ENCODE data around the gene PKD1. TPM values are rescaled to one million over a fixed set of nuclear protein-coding genes. Genes with fewer than 3 reads are reported as not detected.
A peak's percentile ranks its signal among the peaks of the same experiment; 100 is the strongest.

The PKD1 gene
- total and polyA plus RNA-seq, 7 experiments from 2014 or later: 4.9 to 153 (median 97.6) TPM

DNA sequence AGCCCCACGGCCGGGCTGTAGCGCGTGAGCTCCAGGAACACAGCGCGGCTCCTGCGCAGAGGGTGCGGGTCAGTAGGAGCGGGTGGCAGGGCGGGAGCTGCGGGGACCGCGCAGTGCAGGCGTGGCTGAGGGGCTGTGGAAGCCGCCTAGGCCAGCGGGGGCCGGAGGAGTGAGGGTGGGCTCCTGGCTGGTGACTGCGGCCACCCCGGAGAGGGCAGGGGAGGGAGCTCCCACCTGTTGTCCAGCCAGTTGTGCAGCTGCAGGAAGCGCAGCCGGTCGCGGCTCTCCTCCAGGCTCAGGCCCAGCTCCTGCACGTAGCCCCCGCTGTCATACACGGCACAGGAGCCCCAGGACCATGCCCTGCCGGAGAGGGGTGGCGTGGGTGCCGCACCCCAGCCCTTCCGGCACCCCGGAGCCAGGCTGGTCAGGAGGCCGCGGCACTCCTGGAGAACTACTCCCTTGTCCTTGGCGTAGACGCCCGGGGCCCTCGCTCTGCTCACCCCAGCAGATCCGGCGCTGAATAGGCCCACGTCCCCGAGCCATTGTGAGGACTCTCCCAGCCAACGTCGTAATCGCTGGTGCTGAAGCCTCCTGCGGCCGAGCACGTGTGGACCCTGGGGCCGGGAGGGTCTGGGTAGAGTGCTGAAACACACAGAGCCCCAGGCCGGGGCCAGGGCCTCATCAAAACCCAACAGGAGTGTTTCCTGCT lies 44.0 kb downstream of the PKD1 start:
- H3K36me3 ChIP-seq (ENCODE audit: control insufficient read depth in 2 of 3, insufficient read depth in 3 of 3, low read length in 3 of 3): peaks cover 0 to 87% (median 0%) of the 10 kb centered on the region in 3 experiments
- DNase-seq (no peak), ATAC-seq (peak; percentile 4)
- H3K9me3 ChIP-seq (ENCODE audit: control insufficient read depth in 2 of 3, low read length in 3 of 3): no peaks in the 10 kb centered on the region
- no peak overlapping the region for H3K27ac ChIP-seq (ENCODE audit: low read depth, low read length)
- no peaks in the 10 kb centered on the region for H3K9me3 Mint-ChIP-seq
- H3K4me3 ChIP-seq (ENCODE audit: low read length): no peak overlapping the region
- intact Hi-C loops (cut with micrococcal nuclease): no loop called here
- H3K4me1 ChIP-seq (ENCODE audit: control insufficient read depth in 2 of 2, insufficient read depth in 2 of 2, low read length in 2 of 2): no peaks in the 10 kb centered on the region
- no peak overlapping the region for H3K27ac Mint-ChIP-seq
- POLR2A ChIA-PET: no interaction called here
- no peak overlapping the region for H3K4me3 Mint-ChIP-seq
- CTCF ChIA-PET: no interaction called here
- H3K4me1 Mint-ChIP-seq: no peaks in the 10 kb centered on the region
- H3K27me3 ChIP-seq (ENCODE audit: control insufficient read depth in 2 of 2, insufficient read depth in 2 of 2, low read length in 2 of 2): no peaks in the 10 kb centered on the region
- peaks cover 0 to 7% (median 0%) of the 10 kb centered on the region in 5 donors for H3K36me3 Mint-ChIP-seq
- no peaks in the 10 kb centered on the region for H3K27me3 Mint-ChIP-seq

DNA sequence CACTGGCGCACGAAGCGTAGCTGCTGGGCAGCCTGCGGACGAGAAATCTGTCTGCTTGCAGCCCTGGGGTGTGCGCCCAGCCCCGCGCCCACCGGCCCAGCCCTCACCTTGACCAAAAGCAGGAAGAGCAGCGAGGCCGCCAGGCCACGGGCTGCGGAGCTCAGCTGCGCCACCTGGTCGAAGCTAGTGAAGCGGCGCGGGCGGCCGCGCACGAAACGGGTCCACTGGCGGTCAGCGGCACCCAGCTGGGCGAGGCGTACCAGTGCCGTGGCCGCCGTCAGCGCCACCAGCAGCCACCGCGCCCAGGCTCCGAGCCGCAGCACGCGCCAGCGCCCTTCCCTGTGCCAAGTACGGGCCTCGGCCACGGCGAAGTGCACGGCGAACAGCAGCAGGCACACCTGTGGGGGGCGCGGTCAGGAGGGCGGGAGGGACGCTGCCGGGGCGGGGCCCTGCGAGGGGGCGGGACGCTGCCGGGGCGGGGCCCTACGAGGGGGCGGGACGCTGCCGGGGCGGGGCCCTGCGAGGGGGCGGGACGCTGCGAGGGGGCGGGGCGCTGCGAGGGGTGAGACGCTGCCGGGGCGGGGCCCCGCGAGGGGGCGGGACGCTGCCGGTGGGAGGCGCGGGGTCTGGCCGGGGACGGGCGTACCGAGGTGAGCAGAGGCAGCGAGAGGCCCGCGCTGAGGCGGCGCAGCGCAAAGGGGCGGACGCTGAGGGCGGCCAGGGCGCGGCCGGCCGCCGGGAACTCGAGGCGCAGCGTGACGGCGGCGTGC lies 44.7 kb downstream of the PKD1 start:
- no peaks in the 10 kb centered on the region for H3K9me3 Mint-ChIP-seq
- peaks cover 0 to 6% (median 0%) of the 10 kb centered on the region in 5 donors for H3K36me3 Mint-ChIP-seq
- Histone ChIP-seq H3K4me3 (ENCODE audit: low read length) (no peak overlapping the region), H3K36me3 (ENCODE audit: control insufficient read depth in 2 of 3, insufficient read depth in 3 of 3, low read length in 3 of 3) (peaks cover 0 to 91% (median 0%) of the 10 kb centered on the region in 3 experiments), H3K27me3 (ENCODE audit: control insufficient read depth in 2 of 2, insufficient read depth in 2 of 2, low read length in 2 of 2) (no peaks in the 10 kb centered on the region), H3K27ac (ENCODE audit: low read depth, low read length) (no peak overlapping the region), H3K4me1 (ENCODE audit: control insufficient read depth in 2 of 2, insufficient read depth in 2 of 2, low read length in 2 of 2) (no peaks in the 10 kb centered on the region), H3K9me3 (ENCODE audit: control insufficient read depth in 2 of 3, low read length in 3 of 3) (no peaks in the 10 kb centered on the region)
- H3K27me3 Mint-ChIP-seq: no peaks in the 10 kb centered on the region
- CTCF ChIA-PET: no interaction called here
- H3K4me1 Mint-ChIP-seq: no peaks in the 10 kb centered on the region
- H3K4me3 Mint-ChIP-seq: no peak overlapping the region
- intact Hi-C loops (cut with micrococcal nuclease): no loop called here
- H3K27ac Mint-ChIP-seq: no peak overlapping the region
- peak; percentile 60 for ATAC-seq
- peak in 2 of 9 donors; percentile 8 to 17 for DNase-seq
- POLR2A ChIA-PET: interaction anchor here (0.8 kb wide), 1 partner anchor 64 kb away, joined by 3 read pairs; the partner anchor contains the start of gene TRAF7

DNA sequence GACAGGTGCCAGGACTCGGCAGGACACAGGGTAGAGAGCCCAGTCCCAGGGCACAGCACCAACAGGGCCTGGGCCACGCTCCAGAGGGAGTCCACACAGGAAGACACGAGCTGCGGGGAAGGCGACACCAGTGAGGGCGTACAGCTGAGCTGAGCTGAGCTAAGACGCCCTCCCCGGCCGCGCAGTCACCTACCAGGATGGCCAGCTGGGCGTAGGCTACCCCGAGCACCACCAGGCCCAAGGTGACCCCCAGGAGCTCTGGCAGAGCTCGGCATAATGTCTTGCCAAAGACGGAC lies 45.3 kb downstream of the PKD1 start:
- Histone ChIP-seq H3K4me1 (ENCODE audit: control insufficient read depth in 2 of 2, insufficient read depth in 2 of 2, low read length in 2 of 2) (no peaks in the 10 kb centered on the region), H3K27ac (ENCODE audit: low read depth, low read length) (no peak overlapping the region), H3K27me3 (ENCODE audit: control insufficient read depth in 2 of 2, insufficient read depth in 2 of 2, low read length in 2 of 2) (no peaks in the 10 kb centered on the region), H3K36me3 (ENCODE audit: control insufficient read depth in 2 of 3, insufficient read depth in 3 of 3, low read length in 3 of 3) (peaks cover 0 to 91% (median 0%) of the 10 kb centered on the region in 3 experiments), H3K9me3 (ENCODE audit: control insufficient read depth in 2 of 3, low read length in 3 of 3) (no peaks in the 10 kb centered on the region), H3K4me3 (ENCODE audit: low read length) (no peak overlapping the region)
- Mint-ChIP-seq H3K27ac (no peak overlapping the region), H3K4me3 (no peak overlapping the region), H3K36me3 (peaks cover 0 to 3% (median 0%) of the 10 kb centered on the region in 5 donors), H3K9me3 (no peaks in the 10 kb centered on the region), H3K4me1 (no peaks in the 10 kb centered on the region), H3K27me3 (no peaks in the 10 kb centered on the region)
- no peak for DNase-seq
- ATAC-seq: no peak
- POLR2A ChIA-PET: interaction anchor here (0.8 kb wide), 1 partner anchor 65 kb away, joined by 3 read pairs; the partner anchor contains the start of gene TRAF7
- CTCF ChIA-PET: no interaction called here
- intact Hi-C loops (cut with micrococcal nuclease): no loop called here

DNA sequence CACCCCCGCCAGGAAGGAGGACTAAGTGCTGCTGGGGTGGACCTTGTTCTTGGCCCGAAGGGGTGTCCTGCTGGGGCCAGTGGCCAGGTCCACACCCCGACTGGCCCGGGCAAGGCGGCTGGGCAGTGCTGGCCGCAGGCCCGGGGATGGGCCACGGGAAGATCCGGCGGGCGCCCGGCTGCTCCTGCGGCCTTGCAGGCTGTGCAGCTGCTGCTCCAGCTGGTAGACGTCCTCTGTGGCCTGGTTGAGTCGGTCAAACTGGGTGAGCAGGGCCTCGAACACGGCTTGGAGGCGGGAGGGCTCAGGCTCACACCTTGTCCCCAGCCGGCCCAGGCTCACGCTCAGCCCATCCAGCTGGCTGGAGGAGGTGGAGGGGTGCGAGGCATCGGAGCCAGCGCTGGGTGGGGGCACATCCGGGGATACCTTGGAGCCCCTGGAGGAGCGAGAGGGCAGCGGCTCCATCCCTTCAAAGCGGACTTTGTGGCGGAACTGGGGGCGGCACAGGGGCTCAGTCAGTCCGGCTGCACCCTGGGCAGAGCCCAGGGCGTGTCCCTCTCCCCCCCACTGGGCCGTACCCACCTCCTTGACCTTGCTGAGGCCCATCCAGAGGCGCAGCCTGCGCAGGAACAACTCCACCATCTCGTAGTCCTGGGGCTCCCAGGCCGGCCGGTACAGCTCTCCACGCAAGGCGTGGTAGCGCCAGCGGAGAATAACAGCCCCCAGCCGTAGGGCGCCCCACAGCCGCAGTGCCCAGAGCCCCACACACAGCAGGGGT lies 45.8 kb downstream of the PKD1 start:
- no peak overlapping the region for H3K27ac ChIP-seq (ENCODE audit: low read depth, low read length)
- H3K36me3 ChIP-seq (ENCODE audit: control insufficient read depth in 2 of 3, insufficient read depth in 3 of 3, low read length in 3 of 3): peaks cover 0 to 93% (median 0%) of the 10 kb centered on the region in 3 experiments
- H3K27me3 ChIP-seq (ENCODE audit: control insufficient read depth in 2 of 2, insufficient read depth in 2 of 2, low read length in 2 of 2): no peaks in the 10 kb centered on the region
- H3K4me3 Mint-ChIP-seq: no peak overlapping the region
- H3K4me3 ChIP-seq (ENCODE audit: low read length): no peak overlapping the region
- H3K9me3 ChIP-seq (ENCODE audit: control insufficient read depth in 2 of 3, low read length in 3 of 3): no peaks in the 10 kb centered on the region
- no peak for ATAC-seq
- no peaks in the 10 kb centered on the region for H3K9me3 Mint-ChIP-seq
- H3K4me1 ChIP-seq (ENCODE audit: control insufficient read depth in 2 of 2, insufficient read depth in 2 of 2, low read length in 2 of 2): no peaks in the 10 kb centered on the region
- H3K27ac Mint-ChIP-seq: no peak overlapping the region
- no peaks in the 10 kb centered on the region for H3K27me3 Mint-ChIP-seq
- CTCF ChIA-PET: no interaction called here
- intact Hi-C loops (cut with micrococcal nuclease): no loop called here
- DNase-seq: no peak
- H3K36me3 Mint-ChIP-seq: peaks cover 0 to 3% (median 0%) of the 10 kb centered on the region in 5 donors
- POLR2A ChIA-PET: interaction anchor here (0.8 kb wide), 1 partner anchor 65 kb away, joined by 3 read pairs; the partner anchor contains the start of gene TRAF7
- H3K4me1 Mint-ChIP-seq: no peaks in the 10 kb centered on the region

DNA sequence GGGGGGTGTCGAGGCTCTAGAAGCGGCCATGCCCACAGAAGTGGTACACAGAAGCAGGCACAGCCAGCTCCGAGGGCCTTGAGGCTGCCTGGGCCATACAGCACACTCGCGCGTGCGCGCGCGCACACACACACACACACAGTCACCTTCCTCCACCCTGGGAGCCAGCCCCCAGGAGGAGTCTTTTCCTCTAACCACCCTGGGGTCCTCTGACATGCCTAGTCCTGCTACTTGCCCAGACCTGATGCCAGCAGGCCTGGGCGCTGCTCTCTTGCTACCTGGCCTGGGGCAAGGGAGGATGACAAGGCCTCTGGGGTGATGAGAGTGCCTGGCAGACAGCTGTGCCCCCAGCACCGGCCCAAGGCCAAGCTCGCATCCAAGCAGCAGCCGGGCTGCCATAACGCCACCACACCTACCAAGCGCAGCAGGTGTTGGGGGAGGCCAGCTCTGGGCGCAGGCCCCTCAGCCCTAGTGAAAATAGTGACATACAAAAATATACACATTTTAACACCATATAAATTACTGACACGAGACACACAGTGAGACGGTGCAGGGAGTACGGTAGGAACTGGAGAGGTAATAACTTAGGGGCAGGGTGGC lies 46.8 kb downstream of the PKD1 start:
- Histone ChIP-seq H3K36me3 (ENCODE audit: control insufficient read depth in 2 of 3, insufficient read depth in 3 of 3, low read length in 3 of 3) (peaks cover 0 to 93% (median 0%) of the 10 kb centered on the region in 3 experiments), H3K4me3 (ENCODE audit: low read length) (no peak overlapping the region), H3K4me1 (ENCODE audit: control insufficient read depth in 2 of 2, insufficient read depth in 2 of 2, low read length in 2 of 2) (no peaks in the 10 kb centered on the region), H3K27me3 (ENCODE audit: control insufficient read depth in 2 of 2, insufficient read depth in 2 of 2, low read length in 2 of 2) (no peaks in the 10 kb centered on the region), H3K27ac (ENCODE audit: low read depth, low read length) (no peak overlapping the region), H3K9me3 (ENCODE audit: control insufficient read depth in 2 of 3, low read length in 3 of 3) (no peaks in the 10 kb centered on the region)
- Mint-ChIP-seq H3K27me3 (no peaks in the 10 kb centered on the region), H3K27ac (no peak overlapping the region), H3K9me3 (no peaks in the 10 kb centered on the region), H3K4me1 (no peaks in the 10 kb centered on the region), H3K36me3 (peaks cover 0 to 3% (median 0%) of the 10 kb centered on the region in 5 donors), H3K4me3 (no peak overlapping the region)
- intact Hi-C loops (cut with micrococcal nuclease): no loop called here
- no peak for DNase-seq
- ChIA-PET POLR2A (no interaction called here), CTCF (no interaction called here)
- no peak for ATAC-seq

DNA sequence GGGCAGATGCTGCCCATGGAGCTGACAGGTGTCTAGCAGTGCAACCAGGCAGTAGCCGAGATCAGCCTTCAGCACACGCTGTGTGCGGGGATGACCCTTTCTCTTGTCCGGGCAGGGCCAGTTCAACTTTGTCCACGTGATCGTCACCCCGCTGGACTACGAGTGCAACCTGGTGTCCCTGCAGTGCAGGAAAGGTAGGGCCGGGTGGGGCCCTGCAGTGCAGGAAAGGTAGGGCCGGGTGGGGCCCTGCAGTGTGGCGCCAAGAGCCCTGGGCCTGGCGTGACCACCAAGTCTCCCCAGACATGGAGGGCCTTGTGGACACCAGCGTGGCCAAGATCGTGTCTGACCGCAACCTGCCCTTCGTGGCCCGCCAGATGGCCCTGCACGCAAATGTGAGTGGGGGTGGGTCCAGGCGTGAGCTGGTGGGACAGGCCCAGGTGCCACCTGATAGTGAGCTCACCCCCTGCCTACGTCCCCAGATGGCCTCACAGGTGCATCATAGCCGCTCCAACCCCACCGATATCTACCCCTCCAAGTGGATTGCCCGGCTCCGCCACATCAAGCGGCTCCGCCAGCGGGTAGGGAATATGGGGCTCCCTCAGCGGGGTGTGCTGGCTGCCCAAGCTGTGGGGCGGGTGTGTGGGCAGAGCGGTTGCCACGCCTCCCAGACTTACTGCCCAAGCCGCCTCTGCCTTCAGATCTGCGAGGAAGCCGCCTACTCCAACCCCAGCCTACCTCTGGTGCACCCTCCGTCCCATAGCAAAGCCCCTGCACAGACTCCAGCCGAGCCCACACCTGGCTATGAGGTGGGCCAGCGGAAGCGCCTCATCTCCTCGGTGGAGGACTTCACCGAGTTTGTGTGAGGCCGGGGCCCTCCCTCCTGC lies 47.7 kb downstream of the PKD1 start:
- H3K4me3 ChIP-seq (ENCODE audit: low read length): no peak overlapping the region
- H3K27me3 ChIP-seq (ENCODE audit: control insufficient read depth in 2 of 2, insufficient read depth in 2 of 2, low read length in 2 of 2): no peaks in the 10 kb centered on the region
- Mint-ChIP-seq H3K27ac (no peak overlapping the region), H3K4me3 (no peak overlapping the region), H3K4me1 (peaks cover 0 to 2% (median 0%) of the 10 kb centered on the region in 7 donors), H3K36me3 (peaks cover 0 to 3% (median 0%) of the 10 kb centered on the region in 5 donors), H3K27me3 (no peaks in the 10 kb centered on the region), H3K9me3 (no peaks in the 10 kb centered on the region)
- CTCF ChIA-PET: no interaction called here
- H3K27ac ChIP-seq (ENCODE audit: low read depth, low read length): no peak overlapping the region
- DNase-seq: no peak
- intact Hi-C loops (cut with micrococcal nuclease): no loop called here
- no peaks in the 10 kb centered on the region for H3K9me3 ChIP-seq (ENCODE audit: control insufficient read depth in 2 of 3, low read length in 3 of 3)
- peaks cover 0 to 93% (median 0%) of the 10 kb centered on the region in 3 experiments for H3K36me3 ChIP-seq (ENCODE audit: control insufficient read depth in 2 of 3, insufficient read depth in 3 of 3, low read length in 3 of 3)
- ATAC-seq: no peak
- POLR2A ChIA-PET: no interaction called here
- no peaks in the 10 kb centered on the region for H3K4me1 ChIP-seq (ENCODE audit: control insufficient read depth in 2 of 2, insufficient read depth in 2 of 2, low read length in 2 of 2)
